Kidney epithelial cell (primary cell): ENCODE measurements around the gene PCDHGA5. TPM values are rescaled to one million over a fixed set of nuclear protein-coding genes. Genes with fewer than 3 reads are reported as not detected.
A peak's percentile ranks its signal among the peaks of the same experiment; 100 is the strongest.
"Not testable (repeated sequence)": the region's sequence is repeated elsewhere in the genome, so short reads cannot be mapped to it uniquely, and the experiment has no call there.

Experiments used
- DNase-seq: peaks from one replicate; pipeline ENCODE4 v3.0.0-alpha.2; 2010; ENCODE audit warnings: low read depth
- H3K27me3 ChIP-seq: 2 replicates; pipeline ENCODE4 v1.6.0; 2011; ENCODE audit warnings: low read length; ENCODE audit not compliant: control insufficient read depth, insufficient read depth
- H3K36me3 ChIP-seq: 2 replicates; pipeline ENCODE4 v1.5.1; 2011; ENCODE audit warnings: low read length; ENCODE audit not compliant: control insufficient read depth, insufficient read depth
- H3K4me3 ChIP-seq: 2 replicates; pipeline ENCODE4 v1.5.1; 2011; ENCODE audit warnings: low read depth, mild to moderate bottlenecking, control low read depth, low read length
- total RNA-seq: library from RNA; depleted of rRNA; stranded (reverse); fragments of >200 nt; gene quantifications from 2 replicates; pipeline ENCODE4 v1.2.3, GENCODE V29; 2015
- TF ChIP-seq, protein P1 (sequence below): IDR thresholded peaks from 2 replicates; pipeline ENCODE4 v1.5.1; 2011; ENCODE audit warnings: mild to moderate bottlenecking, moderate library complexity, low read length, control low read depth, inconsistent platforms; ENCODE audit not compliant: insufficient read depth, poor library complexity, severe bottlenecking

The PCDHGA5 gene
- total RNA-seq, 1 donor from 2014 or later, result 0.58 TPM

DNA sequence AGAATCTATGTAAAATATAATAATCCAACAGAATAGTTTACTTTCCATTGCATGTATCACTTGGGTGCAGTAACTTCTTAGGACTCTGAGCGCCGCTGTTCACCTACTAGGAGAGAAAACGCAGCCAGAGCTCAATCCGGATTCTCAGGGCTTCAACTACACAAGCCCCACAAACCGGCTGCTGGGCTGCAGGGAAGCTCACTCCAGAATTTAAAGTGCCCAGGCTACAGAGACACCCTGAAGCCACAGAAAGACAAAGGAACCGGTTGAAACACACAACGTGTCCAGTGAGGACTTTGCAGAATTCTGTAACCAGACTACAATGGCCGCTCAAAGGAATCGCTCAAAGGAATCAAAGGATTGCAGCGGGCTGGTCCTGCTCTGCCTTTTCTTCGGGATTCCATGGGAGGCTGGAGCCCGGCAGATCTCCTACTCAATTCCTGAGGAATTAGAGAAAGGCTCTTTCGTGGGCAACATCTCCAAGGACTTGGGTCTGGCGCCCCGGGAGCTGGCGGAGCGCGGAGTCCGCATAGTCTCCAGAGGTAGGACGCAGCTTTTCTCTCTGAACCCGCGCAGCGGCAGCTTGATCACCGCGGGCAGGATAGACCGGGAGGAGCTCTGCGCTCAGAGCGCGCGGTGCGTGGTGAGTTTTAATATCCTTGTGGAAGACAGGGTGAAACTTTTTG lies 49.0 kb downstream of the PCDHGA5 start, which contains the start of gene PCDHGA10:
Gene PCDHGA10, plus strand, starts transcription at position 134 of the 686 bp plus-strand sequence. Its CDS starts 189 bp downstream, at position 323.
- Histone ChIP-seq H3K36me3 (no peaks in the 10 kb centered on the region), H3K4me3 (peak within 1 kb of the TSS; percentile 30), H3K27me3 (peaks cover 16% of the 10 kb centered on the region)
- no peak for DNase-seq
- TF ChIP-seq, protein P1, sequence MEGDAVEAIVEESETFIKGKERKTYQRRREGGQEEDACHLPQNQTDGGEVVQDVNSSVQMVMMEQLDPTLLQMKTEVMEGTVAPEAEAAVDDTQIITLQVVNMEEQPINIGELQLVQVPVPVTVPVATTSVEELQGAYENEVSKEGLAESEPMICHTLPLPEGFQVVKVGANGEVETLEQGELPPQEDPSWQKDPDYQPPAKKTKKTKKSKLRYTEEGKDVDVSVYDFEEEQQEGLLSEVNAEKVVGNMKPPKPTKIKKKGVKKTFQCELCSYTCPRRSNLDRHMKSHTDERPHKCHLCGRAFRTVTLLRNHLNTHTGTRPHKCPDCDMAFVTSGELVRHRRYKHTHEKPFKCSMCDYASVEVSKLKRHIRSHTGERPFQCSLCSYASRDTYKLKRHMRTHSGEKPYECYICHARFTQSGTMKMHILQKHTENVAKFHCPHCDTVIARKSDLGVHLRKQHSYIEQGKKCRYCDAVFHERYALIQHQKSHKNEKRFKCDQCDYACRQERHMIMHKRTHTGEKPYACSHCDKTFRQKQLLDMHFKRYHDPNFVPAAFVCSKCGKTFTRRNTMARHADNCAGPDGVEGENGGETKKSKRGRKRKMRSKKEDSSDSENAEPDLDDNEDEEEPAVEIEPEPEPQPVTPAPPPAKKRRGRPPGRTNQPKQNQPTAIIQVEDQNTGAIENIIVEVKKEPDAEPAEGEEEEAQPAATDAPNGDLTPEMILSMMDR, result peak; percentile 34

GRCh38 chr5:141413540-141414069 lies 49.6 kb downstream of the PCDHGA5 start:
- Histone ChIP-seq H3K4me3 (peak overlapping the region; percentile 30), H3K27me3 (peaks cover 14% of the 10 kb centered on the region), H3K36me3 (no peaks in the 10 kb centered on the region)
- TF ChIP-seq, protein P1, result no peak
- DNase-seq, result no peak

DNA sequence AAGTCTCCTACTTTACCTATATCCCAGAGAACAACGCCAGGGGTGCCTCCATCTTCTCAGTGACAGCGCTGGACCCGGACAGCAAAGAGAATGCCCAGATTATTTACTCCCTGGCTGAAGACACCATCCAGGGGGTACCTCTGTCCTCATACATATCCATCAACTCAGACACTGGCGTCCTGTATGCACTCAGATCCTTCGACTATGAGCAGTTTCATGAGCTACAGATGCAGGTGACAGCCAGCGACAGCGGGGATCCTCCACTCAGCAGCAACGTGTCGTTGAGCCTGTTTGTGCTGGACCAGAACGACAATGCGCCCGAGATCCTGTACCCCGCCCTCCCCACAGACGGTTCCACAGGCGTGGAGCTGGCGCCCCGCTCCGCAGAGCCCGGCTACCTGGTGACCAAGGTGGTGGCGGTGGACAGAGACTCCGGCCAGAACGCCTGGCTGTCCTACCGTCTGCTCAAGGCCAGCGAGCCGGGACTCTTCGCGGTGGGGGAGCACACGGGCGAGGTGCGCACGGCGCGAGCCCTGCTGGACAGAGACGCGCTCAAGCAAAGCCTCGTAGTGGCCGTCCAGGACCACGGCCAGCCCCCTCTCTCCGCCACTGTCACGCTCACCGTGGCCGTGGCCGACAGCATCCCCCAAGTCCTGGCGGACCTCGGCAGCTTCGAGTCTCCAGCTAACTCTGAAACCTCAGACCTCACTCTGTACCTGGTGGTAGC lies 50.7 kb downstream of the PCDHGA5 start:
- peaks cover 18% of the 10 kb centered on the region for H3K27me3 ChIP-seq
- not testable (repeated sequence) for DNase-seq

GRCh38 chr5:141415275-141415618 lies 51.3 kb downstream of the PCDHGA5 start:
- not testable (repeated sequence) for H3K4me3 ChIP-seq, H3K36me3 ChIP-seq, DNase-seq
- H3K27me3 ChIP-seq, result peaks cover 14% of the 10 kb centered on the region

More for the DNA sequence above, 50.7 kb downstream of the PCDHGA5 start:
- not testable (repeated sequence) for H3K36me3 ChIP-seq, H3K4me3 ChIP-seq

Other genes starting within 250 kb of the PCDHGA5 start
- gene PCDHB4, start 242.3 kb upstream of the PCDHGA5 start, total RNA-seq, result 0.42 and 0.48 TPM in 2 replicates
- gene PCDHB5, start 229.0 kb upstream of the PCDHGA5 start, total RNA-seq, result 3.1 and 6.7 TPM in 2 replicates
- gene PCDHB6, start 214.1 kb upstream of the PCDHGA5 start, total RNA-seq, result 0.67 and 0.68 TPM in 2 replicates
- gene PCDHB7, start 191.5 kb upstream of the PCDHGA5 start, total RNA-seq, result 0.96 and 1.5 TPM in 2 replicates
- 0.34 and 0.84 TPM in 2 replicates for gene PCDHB8, start 186.4 kb upstream of the PCDHGA5 start, total RNA-seq
- 0.92 and 1.4 TPM in 2 replicates for gene PCDHB16, start 181.8 kb upstream of the PCDHGA5 start, total RNA-seq
- gene PCDHB9, start 177.0 kb upstream of the PCDHGA5 start, total RNA-seq, result 0.71 and 0.82 TPM in 2 replicates
- gene PCDHB10, start 171.8 kb upstream of the PCDHGA5 start, total RNA-seq, result 1.6 and 3.4 TPM in 2 replicates
- 1.8 and 3.1 TPM in 2 replicates for gene PCDHB11, start 164.5 kb upstream of the PCDHGA5 start, total RNA-seq
- 1.2 and 1.6 TPM in 2 replicates for gene PCDHB12, start 155.4 kb upstream of the PCDHGA5 start, total RNA-seq
- 1.9 and 3.1 TPM in 2 replicates for gene PCDHB13, start 150.2 kb upstream of the PCDHGA5 start, total RNA-seq
- gene PCDHB14, start 140.8 kb upstream of the PCDHGA5 start, total RNA-seq, result 1.5 and 2.9 TPM in 2 replicates
- gene PCDHB15, start 118.8 kb upstream of the PCDHGA5 start, total RNA-seq, result 2.3 and 3.0 TPM in 2 replicates
- gene SLC25A2, start 60.1 kb upstream of the PCDHGA5 start, total RNA-seq, result not detected in 2 replicates
- gene TAF7, start 43.4 kb upstream of the PCDHGA5 start, total RNA-seq, result 72.6 and 78.0 TPM in 2 replicates
- gene PCDHGA1, start 33.6 kb upstream of the PCDHGA5 start, total RNA-seq, result 0.67 and 0.68 TPM in 2 replicates
- 2.8 and 2.9 TPM in 2 replicates for gene PCDHGA2, start 25.4 kb upstream of the PCDHGA5 start, total RNA-seq
- 2.4 and 2.6 TPM in 2 replicates for gene PCDHGA3, start 20.3 kb upstream of the PCDHGA5 start, total RNA-seq
- gene PCDHGB1, start 14.1 kb upstream of the PCDHGA5 start, total RNA-seq, result 1.6 and 1.7 TPM in 2 replicates
- gene PCDHGA4, start 9.1 kb upstream of the PCDHGA5 start, total RNA-seq, result 3.5 and 3.6 TPM in 2 replicates
- 1.2 and 1.9 TPM in 2 replicates for gene PCDHGB2, start 4.2 kb upstream of the PCDHGA5 start, total RNA-seq
- gene PCDHGB3, start 6.1 kb downstream of the PCDHGA5 start, total RNA-seq, result 1.3 and 3.6 TPM in 2 replicates
- 1.7 and 3.1 TPM in 2 replicates for gene PCDHGA6, start 9.7 kb downstream of the PCDHGA5 start, total RNA-seq
- 2.2 and 3.1 TPM in 2 replicates for gene PCDHGA7, start 18.6 kb downstream of the PCDHGA5 start, total RNA-seq
- gene PCDHGB4, start 23.5 kb downstream of the PCDHGA5 start, total RNA-seq, result 6.4 and 9.2 TPM in 2 replicates
- 0.96 and 1.0 TPM in 2 replicates for gene PCDHGA8, start 28.5 kb downstream of the PCDHGA5 start, total RNA-seq
- 18.6 and 19.3 TPM in 2 replicates for gene PCDHGB5, start 33.8 kb downstream of the PCDHGA5 start, total RNA-seq
- gene PCDHGA9, start 38.6 kb downstream of the PCDHGA5 start, total RNA-seq, result 3.6 and 5.2 TPM in 2 replicates
- 3.4 and 3.6 TPM in 2 replicates for gene PCDHGB6, start 43.9 kb downstream of the PCDHGA5 start, total RNA-seq
- 5.5 and 6.0 TPM in 2 replicates for gene PCDHGA10, start 48.8 kb downstream of the PCDHGA5 start, total RNA-seq
- 14.0 and 14.1 TPM in 2 replicates for gene PCDHGB7, start 53.5 kb downstream of the PCDHGA5 start, total RNA-seq
- gene PCDHGA11, start 56.9 kb downstream of the PCDHGA5 start, total RNA-seq, result 6.7 and 7.4 TPM in 2 replicates
- gene PCDHGA12, start 66.3 kb downstream of the PCDHGA5 start, total RNA-seq, result 2.1 and 3.6 TPM in 2 replicates
- 41.9 and 47.3 TPM in 2 replicates for gene PCDHGC3, start 111.8 kb downstream of the PCDHGA5 start, total RNA-seq
- 0.62 and 1.1 TPM in 2 replicates for gene PCDHGC4, start 120.9 kb downstream of the PCDHGA5 start, total RNA-seq
- gene PCDHGC5, start 124.9 kb downstream of the PCDHGA5 start, total RNA-seq, result 0.54 and 0.89 TPM in 2 replicates